LoVo (cell line): ENCODE measurements around the gene HSPA12A.

Experiments used
- DNase-seq: peaks from one replicate; pipeline ENCODE4 v3.0.0-alpha.2; 2016; ENCODE audit warnings: low spot score

HSPA12A gene

DNA sequence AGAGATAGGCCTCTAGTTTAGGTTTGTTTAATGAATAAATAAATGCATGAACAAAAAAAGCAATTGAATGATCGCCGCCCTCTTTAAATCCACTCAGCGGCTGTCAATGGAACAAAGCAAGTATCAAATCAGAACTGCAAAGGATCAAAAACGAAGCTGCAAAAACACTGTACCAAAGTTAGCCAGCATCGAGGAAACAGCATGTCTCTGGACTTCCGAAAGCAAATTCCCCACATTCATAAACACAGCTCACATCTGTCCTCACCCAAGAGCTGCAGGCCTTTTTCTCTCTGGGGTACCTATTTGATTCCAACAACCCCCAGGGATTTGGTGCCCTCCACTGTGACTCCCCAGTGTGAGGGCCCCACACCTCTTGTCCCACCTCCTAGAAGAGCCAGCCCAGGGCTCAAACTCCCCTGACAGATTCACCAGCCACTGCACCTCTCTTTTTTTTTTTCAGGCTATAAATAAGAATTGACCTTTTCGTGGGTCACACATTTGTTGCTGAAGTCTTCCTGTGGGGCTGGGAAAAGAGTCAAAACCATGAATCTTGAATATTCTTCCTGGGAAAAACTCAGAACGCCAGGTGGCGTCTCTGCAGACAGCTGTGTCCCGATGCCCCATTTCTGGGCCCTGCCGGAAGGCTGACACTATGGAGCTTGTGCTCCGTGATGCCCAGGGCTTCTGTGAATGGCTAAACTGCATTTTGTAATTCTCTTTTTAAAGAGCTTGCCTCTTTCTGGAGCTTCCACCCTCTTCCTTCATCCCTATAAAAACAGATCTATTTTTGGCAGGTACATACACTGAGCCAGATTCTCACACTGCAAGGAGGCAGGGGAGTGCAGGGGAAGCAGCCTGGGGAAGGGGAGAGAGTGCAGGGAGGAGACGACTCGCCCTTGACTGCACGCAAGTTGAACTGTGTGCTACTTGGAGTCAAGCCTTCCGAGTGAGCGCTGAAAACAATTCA lies 51.7 kb downstream of the HSPA12A start:
- no peak for DNase-seq

DNA sequence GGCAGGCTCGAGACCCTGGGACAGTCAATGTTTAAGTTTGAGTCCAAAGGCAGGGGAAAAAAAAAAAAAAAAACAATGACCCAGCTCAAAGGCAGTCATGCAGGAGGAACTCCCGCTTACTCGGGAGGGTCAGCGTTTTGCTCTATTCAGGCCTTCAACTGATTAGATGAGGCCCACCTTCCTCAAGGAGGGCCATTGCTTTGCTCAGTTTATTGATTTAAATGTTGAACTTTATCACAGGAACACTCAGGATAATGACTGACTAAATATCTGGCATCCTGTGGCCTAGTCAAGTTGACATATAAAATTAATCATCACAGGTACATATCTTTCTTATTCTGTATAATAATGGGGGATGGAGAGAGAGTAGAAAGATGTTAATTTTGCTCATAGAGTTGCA lies 52.6 kb downstream of the HSPA12A start:
- no peak for DNase-seq

DNA sequence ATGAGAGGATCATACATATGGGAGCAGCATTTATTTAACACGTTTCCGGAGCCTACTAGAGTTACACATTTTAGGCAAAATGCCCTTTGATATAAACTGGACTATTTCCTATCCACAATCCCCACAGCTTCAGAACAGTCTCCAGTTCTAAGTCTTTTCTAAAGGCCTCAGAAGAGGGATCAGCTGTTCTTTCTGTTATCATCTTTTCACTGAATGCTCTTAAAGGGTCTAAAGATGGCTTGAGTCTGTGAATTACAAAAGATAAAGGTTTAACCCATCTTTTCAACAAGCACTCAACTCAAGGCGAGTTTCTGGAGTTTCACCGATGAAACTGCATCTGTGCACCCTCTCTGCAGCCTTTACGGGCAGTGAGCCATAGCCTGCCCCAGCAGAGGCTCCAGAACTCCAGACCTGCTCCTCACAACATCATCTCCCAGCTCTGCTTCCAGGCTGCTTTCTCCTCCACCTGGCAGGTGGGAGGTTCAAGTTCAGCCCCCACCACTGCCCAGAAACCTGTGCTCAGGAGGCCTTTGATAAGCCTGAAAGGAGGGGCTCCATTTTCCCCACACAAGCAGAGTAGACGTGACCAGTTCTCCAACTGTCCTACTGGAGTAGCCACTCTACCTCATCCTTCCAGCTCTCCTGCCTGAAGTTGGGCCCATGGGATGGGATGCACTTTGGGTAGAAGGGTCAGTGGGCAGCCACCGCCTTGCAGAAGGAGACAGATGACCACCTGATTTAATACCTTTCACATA lies 53.4 kb downstream of the HSPA12A start:
- no peak for DNase-seq

DNA sequence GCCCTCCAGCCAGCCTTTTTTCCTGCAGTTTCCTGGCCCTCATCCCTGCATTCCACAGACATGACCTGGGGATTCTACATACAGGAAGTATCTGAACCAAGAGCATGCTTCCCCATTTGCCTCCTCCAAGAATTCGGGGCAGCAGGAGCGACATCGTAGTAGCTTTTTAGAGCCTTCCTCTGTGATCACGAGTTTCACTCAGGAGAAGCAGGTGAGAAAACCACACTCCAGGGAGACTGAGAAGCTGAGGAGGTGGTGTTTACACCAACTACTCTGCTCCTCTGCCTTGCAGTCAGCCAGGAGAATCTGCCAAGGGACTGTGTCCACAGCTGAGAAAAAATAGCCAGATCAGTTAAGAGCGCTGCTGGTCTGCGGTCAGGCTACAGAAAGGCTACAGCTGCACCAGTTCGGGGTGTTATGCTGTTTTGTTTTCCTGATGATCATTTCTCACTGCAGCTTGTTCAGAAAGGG lies 54.1 kb downstream of the HSPA12A start:
- DNase-seq, result no peak

DNA sequence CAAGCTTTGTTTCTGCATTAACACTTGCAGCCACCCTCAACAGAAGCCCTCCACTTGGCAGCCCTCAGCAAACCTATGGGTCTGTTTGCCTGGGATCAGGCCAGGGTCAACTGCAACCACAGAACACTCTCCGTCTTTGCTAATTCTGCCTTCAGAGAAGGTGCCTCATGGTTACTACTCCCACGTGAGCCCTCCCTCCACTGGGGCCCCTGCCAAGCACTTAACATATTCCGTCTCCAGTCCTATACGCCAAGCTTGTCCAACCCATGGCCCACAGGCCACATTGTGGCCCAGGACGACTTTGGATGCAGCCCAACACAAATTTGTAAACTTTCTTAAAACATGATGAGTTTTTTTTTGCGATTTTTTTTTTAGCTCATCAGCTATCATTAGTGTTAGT lies 54.7 kb downstream of the HSPA12A start:
- no peak for DNase-seq

DNA sequence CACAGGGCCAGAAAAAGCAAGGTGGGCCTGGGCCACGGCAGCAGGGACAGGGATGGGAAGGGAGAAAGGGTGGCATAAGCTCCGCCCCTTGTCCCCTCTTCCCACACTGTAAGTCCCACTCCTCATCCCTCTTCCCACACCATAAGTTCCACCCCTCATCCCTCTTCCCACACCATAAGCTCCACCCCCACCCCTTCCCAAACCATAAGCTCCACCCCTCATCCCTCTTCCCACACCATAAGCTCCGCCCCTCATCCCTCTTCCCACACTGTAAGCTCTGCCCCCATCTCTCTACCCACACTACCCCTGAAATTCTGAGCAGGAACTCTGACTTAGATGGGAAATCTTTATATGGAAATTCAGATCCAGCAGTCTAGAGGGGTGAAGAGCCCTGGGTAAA lies 55.7 kb downstream of the HSPA12A start:
- no peak for DNase-seq

DNA sequence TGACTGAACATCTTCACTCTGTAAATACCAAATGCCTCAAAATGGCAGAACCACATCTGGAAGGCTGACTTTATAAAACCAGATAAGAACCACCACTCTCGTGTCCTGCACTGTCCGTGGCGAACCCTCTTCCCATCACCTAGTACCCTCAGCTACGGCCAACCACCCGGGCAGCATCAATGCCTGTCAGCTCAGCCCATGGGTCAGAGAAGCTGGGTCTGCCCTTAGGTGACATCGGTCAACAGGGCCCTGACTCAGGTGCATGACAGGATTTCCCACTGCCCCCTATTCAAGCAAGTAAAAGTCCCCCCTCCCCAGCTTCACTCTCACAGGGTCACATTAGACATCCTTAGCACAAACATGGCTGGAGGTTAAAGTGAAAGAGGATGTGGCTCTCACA lies 56.6 kb downstream of the HSPA12A start:
- no peak for DNase-seq

DNA sequence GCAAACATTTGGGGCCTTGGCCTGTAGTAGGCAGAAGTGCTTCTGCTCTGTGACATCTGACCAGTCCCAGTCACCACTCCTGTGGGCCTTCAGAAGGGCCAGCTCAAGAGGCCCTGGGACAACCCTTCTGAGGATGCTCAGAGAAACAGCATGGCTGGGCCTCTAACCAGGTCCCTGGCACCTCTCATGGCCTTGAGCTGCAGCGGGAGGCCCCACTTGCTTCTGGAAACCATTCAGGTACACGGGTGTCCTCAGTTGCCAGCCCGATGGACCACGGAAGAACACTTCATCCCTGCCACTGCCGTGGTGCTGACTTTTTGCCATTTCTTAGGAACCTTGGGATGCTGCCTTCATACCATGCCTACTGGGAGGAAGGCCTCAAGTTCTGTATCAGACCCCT lies 57.6 kb downstream of the HSPA12A start:
- no peak for DNase-seq

DNA sequence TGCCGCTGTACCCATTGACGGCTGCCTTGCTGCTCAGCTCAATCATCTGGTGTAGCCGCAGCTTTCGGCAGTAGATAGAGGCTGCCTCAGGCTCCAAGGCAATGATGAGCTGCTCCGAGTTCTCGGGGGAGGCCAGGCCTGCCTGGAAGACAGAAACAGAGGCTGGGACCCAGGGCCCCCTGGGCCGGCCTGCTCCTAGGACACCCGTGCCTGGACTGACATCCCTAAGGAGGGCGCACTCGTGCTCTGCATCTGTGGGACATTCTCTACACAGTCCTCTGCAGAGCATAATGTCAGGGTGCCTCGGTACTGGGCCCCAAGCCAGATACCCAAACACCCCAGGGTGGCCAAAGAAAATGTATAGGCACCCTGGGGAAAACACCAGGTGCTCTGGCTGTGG lies 58.5 kb downstream of the HSPA12A start:
- no peak for DNase-seq

DNA sequence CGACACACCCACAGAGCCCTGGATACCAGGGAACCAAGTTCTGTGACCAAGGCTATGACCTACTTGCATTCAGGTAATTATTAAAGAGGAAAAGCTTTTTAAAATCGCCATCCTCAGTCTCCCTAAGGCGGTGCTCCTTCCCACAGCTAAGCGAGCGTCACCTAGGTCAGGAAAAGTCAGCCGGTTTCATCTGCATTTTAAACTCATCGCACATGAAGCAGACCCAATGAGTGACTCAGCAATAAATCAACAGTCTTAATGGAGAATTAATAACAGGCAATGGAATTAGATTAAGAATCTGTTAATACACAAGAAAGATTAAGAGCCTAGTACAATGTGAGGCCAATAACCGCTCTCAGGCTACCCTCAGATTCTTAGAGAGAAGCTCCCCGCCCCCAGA lies 59.2 kb downstream of the HSPA12A start:
- DNase-seq, result no peak

DNA sequence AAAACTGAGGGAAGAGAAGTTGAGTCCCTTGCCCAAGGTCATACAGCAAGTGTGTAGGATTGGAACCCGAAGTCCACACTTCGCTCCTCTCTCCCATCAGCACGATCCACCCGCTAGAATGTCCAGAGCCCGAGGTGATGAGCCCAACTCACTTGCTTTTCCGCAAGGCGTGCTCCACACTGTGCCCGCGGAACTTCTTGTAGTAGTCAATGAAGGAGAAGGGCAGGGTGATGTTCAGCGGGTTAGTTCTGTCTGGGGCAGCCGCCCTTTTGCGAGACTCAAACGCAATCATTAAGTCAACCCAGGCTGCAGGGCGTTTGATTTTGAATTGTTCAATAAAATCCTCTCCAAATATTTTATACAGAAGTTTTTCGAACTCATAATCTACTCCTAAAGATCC lies 63.0 kb downstream of the HSPA12A start:
- DNase-seq, result no peak

DNA sequence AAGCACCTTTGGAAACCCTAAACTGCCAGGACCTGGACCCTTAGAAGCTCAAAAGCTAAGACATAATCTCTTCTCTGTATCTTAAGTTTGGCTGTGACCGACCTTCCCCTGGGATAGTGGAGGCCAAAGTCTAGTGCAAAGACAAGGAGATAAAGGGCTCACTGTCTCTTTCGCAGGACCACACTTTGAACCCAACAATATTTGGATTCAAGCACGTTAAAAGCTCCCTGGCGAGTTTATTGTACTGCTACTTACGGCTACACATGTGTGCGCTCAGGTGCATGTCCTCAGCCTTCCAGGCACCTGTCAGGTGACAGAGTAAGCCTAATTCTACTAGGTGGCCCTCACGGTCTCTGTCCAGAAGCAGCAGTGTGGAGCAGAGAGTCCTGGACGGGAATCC lies 65.7 kb downstream of the HSPA12A start:
- DNase-seq, result no peak

DNA sequence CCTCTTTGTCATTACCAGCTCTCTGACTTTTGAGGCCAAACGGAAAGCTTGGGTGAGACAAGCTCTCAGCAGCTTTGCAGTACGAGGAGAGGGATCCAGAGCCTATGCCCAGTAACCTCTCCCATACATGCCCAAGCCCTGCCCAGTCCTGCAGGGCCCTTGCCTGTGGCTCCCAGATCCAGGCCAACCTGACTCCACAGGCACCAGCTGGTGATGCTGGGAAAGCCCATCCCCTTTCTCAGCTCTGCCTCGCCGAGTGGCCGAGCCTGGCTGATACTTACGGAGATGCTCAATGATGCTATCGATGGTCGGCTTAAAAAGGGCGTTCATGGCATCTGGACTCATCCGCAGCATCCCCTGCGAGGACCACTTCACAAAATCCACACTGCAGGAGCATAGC lies 66.2 kb downstream of the HSPA12A start:
- DNase-seq, result no peak

DNA sequence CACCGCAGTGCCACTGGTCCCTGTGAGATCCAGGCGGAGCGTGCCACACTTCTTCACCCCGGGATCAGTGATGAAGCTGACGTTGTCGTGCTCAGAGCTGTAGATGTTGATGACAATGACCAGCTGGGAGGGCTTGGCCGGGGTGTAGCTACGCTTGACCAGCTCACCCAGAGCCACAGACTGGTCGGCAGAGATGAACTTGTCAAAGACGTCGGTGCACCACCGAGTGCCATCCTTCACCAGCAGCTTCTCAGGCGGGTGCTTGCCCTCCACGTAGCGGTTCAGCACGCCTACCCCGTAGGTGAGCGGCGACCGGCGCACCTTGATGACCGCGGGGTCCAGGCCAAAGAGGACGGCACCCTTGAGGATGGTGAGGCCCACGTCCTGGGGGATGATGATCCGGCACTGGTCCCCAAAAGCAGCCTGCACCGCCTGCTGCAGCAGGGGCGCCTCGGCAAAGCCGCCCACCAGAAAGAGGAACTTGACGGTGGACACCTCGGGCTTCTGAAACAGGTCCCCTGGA lies 67.4 kb downstream of the HSPA12A start:
- DNase-seq, result no peak

DNA sequence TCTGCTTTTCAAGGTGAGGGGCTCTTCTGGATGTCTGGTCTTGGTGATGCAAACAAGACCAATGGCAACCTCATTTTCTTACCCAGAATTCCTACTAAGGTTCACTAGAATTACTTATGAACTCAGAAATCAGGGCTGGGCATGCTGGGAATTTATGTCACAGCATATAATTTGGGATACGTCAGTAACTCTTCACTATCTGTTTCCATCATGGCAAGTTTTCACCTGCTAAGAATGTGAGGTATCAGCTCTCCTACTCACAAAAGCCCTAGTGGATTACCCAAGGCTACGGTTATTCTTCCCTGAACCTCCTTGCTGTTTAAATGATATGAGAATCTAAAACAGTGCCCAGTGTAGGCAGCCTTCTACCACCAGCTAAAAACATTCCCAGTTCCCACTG lies 68.5 kb downstream of the HSPA12A start:
- DNase-seq, result no peak

DNA sequence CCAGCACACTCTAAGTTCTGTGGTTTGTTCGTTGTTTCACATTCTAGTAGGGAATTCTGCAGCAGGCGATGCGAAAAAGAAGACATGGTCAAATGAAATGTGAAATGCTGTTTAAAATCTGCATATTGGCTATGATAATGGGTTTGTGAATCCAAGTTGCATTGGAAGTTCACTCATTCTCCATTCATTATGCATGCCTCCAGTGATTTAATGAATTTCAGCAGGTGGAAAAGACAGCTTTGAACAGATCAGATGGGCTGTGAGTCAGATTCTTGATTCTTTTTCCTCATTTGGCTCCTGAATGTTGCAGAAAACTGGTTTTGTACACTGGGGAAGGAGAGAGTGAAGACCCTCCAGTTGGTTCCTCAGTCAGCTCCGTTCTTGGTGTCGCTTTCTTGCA lies 69.5 kb downstream of the HSPA12A start:
- no peak for DNase-seq

DNA sequence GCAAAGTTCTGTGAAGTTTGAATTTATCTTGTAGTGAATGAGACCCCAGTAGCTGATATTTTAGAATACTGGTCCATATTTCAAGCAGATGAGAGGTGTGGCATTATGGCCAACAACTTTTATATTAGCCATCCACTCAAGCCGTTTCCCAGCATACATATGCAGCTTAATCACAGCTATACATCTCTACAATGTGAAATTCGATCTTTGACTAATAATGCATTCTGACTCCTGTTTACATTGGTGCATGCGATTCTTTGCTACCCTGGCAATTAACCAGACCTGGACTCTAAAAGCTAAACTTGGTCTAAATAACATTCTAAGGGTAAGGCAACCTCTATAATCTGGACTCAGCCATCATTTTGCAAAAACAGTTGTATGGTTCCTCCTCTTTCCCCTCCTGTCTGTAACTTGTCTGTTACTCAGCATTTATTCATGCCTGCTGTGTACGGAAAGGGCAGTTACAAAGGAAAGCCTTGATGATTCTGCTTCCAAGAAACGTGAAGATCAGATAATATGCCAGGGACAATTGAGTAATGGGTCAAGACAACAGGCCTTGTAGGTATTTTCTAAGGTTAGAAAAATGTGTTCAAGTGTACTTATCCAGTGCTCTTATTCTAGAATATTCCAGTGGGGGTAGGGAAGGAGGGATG lies 71.0 kb downstream of the HSPA12A start:
- DNase-seq, result no peak

DNA sequence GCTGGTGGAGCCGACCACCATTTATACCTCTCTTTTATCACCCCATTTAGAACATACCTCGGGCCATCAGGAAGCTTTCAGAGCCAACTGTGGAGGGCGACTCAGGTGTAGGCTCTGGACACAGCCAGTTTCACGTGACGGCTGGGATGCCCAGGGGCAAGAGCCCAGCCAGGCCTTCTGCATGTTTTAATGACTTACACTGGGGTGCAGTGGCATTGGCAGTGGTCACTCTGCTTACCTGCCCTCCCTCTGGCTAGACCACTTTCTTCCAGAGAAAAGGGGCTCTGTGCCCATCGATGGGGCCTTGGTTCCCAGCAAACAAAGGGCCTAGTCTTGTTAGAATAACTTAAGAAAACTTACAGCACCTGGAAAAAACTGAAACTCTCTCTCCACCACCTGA lies 71.7 kb downstream of the HSPA12A start:
- DNase-seq, result no peak

DNA sequence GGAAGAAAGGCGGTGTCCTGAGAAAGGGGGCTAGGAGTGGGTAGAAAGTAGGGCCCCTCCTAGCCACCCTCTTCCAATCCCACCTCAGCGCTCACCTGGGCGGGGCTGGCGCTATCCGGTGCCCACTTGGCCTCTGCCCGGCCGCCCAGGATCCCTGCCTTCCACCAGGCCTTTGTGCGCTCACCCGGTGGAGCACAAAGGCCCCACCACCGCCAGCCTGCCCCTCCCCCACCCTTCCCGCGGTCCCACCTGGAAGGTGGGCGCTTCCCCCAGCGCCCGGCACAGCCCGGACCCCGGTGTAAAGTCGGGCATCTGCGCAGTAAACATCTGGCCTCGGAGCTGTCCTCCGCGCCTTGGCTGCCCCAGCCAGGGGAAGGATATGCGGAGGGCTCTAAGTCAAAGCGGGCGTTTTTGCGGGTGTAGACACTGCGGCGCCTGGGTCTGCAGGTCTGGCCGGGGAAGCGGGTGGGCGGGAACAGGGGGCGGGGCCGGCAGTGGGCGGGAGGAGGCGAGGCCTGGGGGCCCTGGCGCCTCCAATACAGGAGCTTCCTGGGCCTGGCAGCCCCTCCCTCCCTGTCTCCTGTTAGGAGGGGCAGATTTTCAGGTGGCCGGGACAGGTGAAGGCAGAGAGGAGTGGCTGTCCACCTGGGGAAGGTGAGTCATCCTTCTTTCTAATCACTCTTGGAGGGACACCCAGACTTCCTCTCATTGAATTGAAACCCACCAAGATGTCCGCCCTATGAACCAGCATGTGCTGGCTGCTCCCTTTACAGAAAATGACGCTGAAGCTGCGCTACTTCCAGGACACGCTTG lies 72.3 kb downstream of the HSPA12A start:
- DNase-seq, result no peak

DNA sequence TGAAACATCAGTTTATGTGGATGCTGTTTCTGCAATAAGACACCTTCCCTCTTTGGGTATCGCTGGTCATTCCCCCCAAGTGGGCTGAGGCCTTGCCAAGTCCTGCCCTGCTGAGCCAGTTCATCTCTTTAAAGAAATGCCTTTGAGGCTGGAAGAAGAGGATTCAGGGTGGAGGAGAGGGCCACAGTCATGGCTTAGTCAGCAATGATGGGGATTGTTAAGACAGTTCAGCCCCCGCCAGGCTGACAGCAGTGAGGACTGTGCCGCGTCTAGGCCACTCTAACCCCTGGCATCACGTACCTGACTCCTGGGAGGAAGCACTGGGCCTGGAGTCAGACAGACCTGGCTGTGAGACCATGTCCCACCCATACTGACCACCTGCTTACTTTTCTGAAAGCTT lies 73.3 kb downstream of the HSPA12A start:
- no peak for DNase-seq

DNA sequence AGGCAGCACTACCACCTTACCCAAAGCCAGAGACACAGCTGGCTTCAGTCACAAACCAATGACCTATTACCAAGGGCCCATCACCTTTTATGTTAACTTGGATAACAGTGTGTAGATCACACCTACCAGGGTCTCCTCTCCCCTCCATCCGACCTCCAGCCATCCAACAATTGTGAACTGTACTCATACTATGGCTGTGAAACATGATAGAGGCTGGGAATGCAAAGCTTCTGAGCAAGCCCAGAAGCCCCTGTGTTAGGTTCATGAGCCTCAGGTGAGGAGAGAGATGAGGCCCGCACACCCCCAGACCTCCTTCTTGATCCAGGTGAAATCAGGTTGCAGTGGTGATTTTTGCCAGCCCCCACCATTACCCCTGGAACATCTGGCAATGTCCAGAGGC lies 73.9 kb downstream of the HSPA12A start:
- no peak for DNase-seq

DNA sequence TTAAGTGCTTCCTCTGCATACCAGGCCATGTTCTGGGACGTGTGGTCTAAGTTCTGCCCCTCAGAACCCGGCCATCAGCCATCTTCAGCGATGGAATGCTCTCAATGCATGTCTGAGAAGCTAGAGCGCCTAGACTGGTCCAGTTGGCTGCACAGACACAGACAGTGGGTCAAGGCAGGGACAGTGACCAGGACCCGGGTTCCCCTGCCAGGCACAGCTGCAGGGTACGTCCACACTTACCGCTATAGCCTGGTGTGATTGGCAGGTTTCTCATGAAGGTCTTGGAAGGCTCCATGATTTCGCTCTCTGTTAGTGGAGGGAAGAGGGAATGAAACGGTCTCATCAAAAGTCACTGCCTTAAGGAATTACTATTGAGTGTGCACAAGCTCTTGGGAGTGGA lies 74.3 kb downstream of the HSPA12A start:
- DNase-seq, result no peak
